GM23248 (cell line): ENCODE data around the gene SLC3A2. TPM values are rescaled to one million over a fixed set of nuclear protein-coding genes. Genes with fewer than 3 reads are reported as not detected.

Source experiments
- DNase-seq: peaks from one replicate; pipeline ENCODE4 v3.0.0-alpha.2; 2015
- H2AFZ ChIP-seq: fragments of 200-600 bp; sonication (generic); 2 replicates; pipeline ENCODE4 v1.6.1; 2016; ENCODE audit warnings: antibody characterized with exemption
- H3F3A ChIP-seq: fragments of 200-600 bp; sonication (generic); 2 replicates; pipeline ENCODE4 v1.6.1; 2016; ENCODE audit warnings: mild to moderate bottlenecking, antibody characterized with exemption, mixed run types; ENCODE audit not compliant: insufficient read depth
- H3K27ac ChIP-seq: fragments of 200-600 bp; sonication (generic); 2 replicates; pipeline ENCODE4 v1.5.1; 2016; ENCODE audit warnings: mild to moderate bottlenecking
- H3K27me3 ChIP-seq: fragments of 200-600 bp; sonication (generic); replicated peaks from 2 replicates; pipeline ENCODE4 v1.6.1; 2016; ENCODE audit warnings: mild to moderate bottlenecking; ENCODE audit not compliant: insufficient read depth
- H3K36me3 ChIP-seq: fragments of 200-600 bp; sonication (generic); 2 replicates; pipeline ENCODE4 v1.6.1; 2016; ENCODE audit warnings: low read depth, mild to moderate bottlenecking
- H3K4me1 ChIP-seq: fragments of 200-600 bp; sonication (generic); 2 replicates; pipeline ENCODE4 v1.6.1; 2016; ENCODE audit warnings: mild to moderate bottlenecking; ENCODE audit not compliant: insufficient read depth
- H3K4me2 ChIP-seq: fragments of 200-600 bp; sonication (generic); one replicate; pipeline ENCODE4 v1.6.1; 2016; ENCODE audit warnings: mild to moderate bottlenecking; ENCODE audit not compliant: unreplicated experiment
- H3K4me3 ChIP-seq: fragments of 200-600 bp; sonication (generic); 2 replicates; pipeline ENCODE4 v1.5.1; 2016; ENCODE audit warnings: mild to moderate bottlenecking
- H3K79me2 ChIP-seq: fragments of 200-600 bp; sonication (generic); 2 replicates; pipeline ENCODE4 v1.6.1; 2016; ENCODE audit warnings: mild to moderate bottlenecking; ENCODE audit not compliant: insufficient read depth
- H3K9ac ChIP-seq: fragments of 200-600 bp; sonication (generic); 2 replicates; pipeline ENCODE4 v1.6.1; 2016; ENCODE audit warnings: mild to moderate bottlenecking
- H3K9me2 ChIP-seq: fragments of 200-600 bp; sonication (generic); 2 replicates; pipeline ENCODE4 v1.6.1; 2016; ENCODE audit warnings: mixed run types, mild to moderate bottlenecking, moderate library complexity; ENCODE audit not compliant: insufficient read depth
- H3K9me3 ChIP-seq: fragments of 200-600 bp; sonication (generic); one replicate; pipeline ENCODE4 v1.6.1; 2017; ENCODE audit warnings: low read depth
- H4K20me1 ChIP-seq: fragments of 200-600 bp; sonication (generic); 2 replicates; pipeline ENCODE4 v1.6.0; 2016; ENCODE audit not compliant: insufficient read depth
- EZH2 ChIP-seq: fragments of 200-600 bp; sonication (generic); IDR thresholded peaks from 2 replicates; pipeline ENCODE4 v1.6.1; 2018; ENCODE audit warnings: antibody characterized with exemption, mild to moderate bottlenecking; ENCODE audit not compliant: insufficient read depth, poor library complexity, severe bottlenecking
- EZH2phosphoT487 ChIP-seq: fragments of 200-600 bp; sonication (generic); IDR thresholded peaks from 2 replicates; pipeline ENCODE4 v1.6.1; 2018; ENCODE audit warnings: antibody characterized with exemption, moderate library complexity, mild to moderate bottlenecking, low read depth; ENCODE audit not compliant: insufficient read depth
- WGBS, 2 experiments: methylation state at CpG; one replicate each; pipeline ENCODE4 v1.1.6; 2015 to 2017; ENCODE audit warnings: low lambda C conversion rate in 2 of 2, low coverage in 1 of 2; ENCODE audit errors: missing lambda C conversion rate in 2 of 2; 5-methylcytosine and 5-hydroxymethylcytosine counted together
- in situ Hi-C: fragments of 300-500 bp; cut with MboI; formaldehyde crosslinking; loops from 2 replicates; pipeline ENCODE4 v1.15.0; 2020
- polyA plus RNA-seq: library from polyadenylated mRNA; unstranded; fragments of >200 nt; fragmentation: Nextera tagmentation; extraction: Ambion mirVana; gene quantifications from 2 replicates; pipeline ENCODE4 v1.2.1, GENCODE V29; 2016
- total RNA-seq: library from RNA; depleted of rRNA; stranded (reverse); fragments of >200 nt; shearing (Covaris generic); gene quantifications from 2 replicates; pipeline ENCODE4 v1.2.3, GENCODE V29; 2014

The SLC3A2 gene
- total and polyA plus RNA-seq, 2 experiments from 2014 or later, result 301 to 310 TPM

- H2AFZ ChIP-seq, result no peak overlapping the region
- TF ChIP-seq EZH2phosphoT487 (no peak), EZH2 (no peak)
- 2% methylated on average over 15 of the region's 15 CpGs for WGBS, 2 experiments
- H3K79me2 ChIP-seq, result peaks cover 50% of the 10 kb centered on the region
- H3K4me1 ChIP-seq, result peaks cover 16% of the 10 kb centered on the region
- peaks cover 51% of the 10 kb centered on the region for H3F3A ChIP-seq
- DNase-seq, result no peak
- peak overlapping the region; percentile 90 for H3K4me3 ChIP-seq
- peak overlapping the region; percentile 92 for H3K9ac ChIP-seq
- H3K27ac ChIP-seq, result peak overlapping the region; percentile 54
- in situ Hi-C loops, result no loop called here
- H3K9me3 ChIP-seq, result no peaks in the 10 kb centered on the region
- peaks cover 38% of the 10 kb centered on the region for H3K36me3 ChIP-seq
- no peaks in the 10 kb centered on the region for H3K27me3 ChIP-seq
- peak overlapping the region; percentile 92 for H3K4me2 ChIP-seq
- H4K20me1 ChIP-seq, result peaks cover 9% of the 10 kb centered on the region
- H3K9me2 ChIP-seq, result no peaks in the 10 kb centered on the region
Measured at GRCh38 chr11:62854825-62855570, 25.7 kb upstream of the SLC3A2 start.

GRCh38 chr11:62855571-62856332 is 24.9 kb upstream of the SLC3A2 start:
- Histone ChIP-seq H3K27ac (peak overlapping the region; percentile 74), H3K4me1 (peaks cover 16% of the 10 kb centered on the region), H3K27me3 (no peaks in the 10 kb centered on the region), H3K4me2 (peak overlapping the region; percentile 92), H3K79me2 (peaks cover 50% of the 10 kb centered on the region), H2AFZ (peak overlapping the region; percentile 93), H3K9me2 (no peaks in the 10 kb centered on the region), H3K4me3 (peak overlapping the region; percentile 90), H3K9me3 (no peaks in the 10 kb centered on the region), H3K36me3 (peaks cover 38% of the 10 kb centered on the region), H3K9ac (peak overlapping the region; percentile 92), H3F3A (peaks cover 45% of the 10 kb centered on the region), H4K20me1 (peaks cover 9% of the 10 kb centered on the region)
- peak; percentile 99 for DNase-seq
- WGBS, 2 experiments, result 2 to 3% methylated on average over 54 of the region's 54 CpGs
- in situ Hi-C loops, result no loop called here
- TF ChIP-seq EZH2phosphoT487, result no peak
- no peak for TF ChIP-seq EZH2

- Histone ChIP-seq H3F3A (peaks cover 40% of the 10 kb centered on the region), H3K4me1 (peaks cover 16% of the 10 kb centered on the region), H3K9me2 (no peaks in the 10 kb centered on the region), H3K79me2 (peaks cover 55% of the 10 kb centered on the region), H3K4me2 (peak overlapping the region; percentile 87), H3K36me3 (peaks cover 37% of the 10 kb centered on the region), H3K27ac (peak overlapping the region; percentile 74), H3K4me3 (peak overlapping the region; percentile 90), H3K27me3 (no peaks in the 10 kb centered on the region), H2AFZ (peak overlapping the region; percentile 93), H3K9me3 (no peaks in the 10 kb centered on the region), H3K9ac (peak overlapping the region; percentile 90), H4K20me1 (peaks cover 9% of the 10 kb centered on the region)
- WGBS, 2 experiments, result 5 to 9% methylated on average over 20 of the region's 20 CpGs
- in situ Hi-C loops, result no loop called here
- peak; percentile 42 for DNase-seq
- TF ChIP-seq EZH2phosphoT487, result no peak
- no peak for TF ChIP-seq EZH2
Measured at GRCh38 chr11:62856333-62856895, 24.3 kb upstream of the SLC3A2 start.

GRCh38 chr11:62857541-62857982 is 23.1 kb upstream of the SLC3A2 start:
- no peak overlapping the region for H3K9ac ChIP-seq
- H3K9me2 ChIP-seq, result no peaks in the 10 kb centered on the region
- peaks cover 53% of the 10 kb centered on the region for H3K79me2 ChIP-seq
- peaks cover 28% of the 10 kb centered on the region for H3F3A ChIP-seq
- H3K4me3 ChIP-seq, result no peak overlapping the region
- H4K20me1 ChIP-seq, result peaks cover 9% of the 10 kb centered on the region
- DNase-seq, result no peak
- no peak for TF ChIP-seq EZH2
- no peak for TF ChIP-seq EZH2phosphoT487
- no peak overlapping the region for H2AFZ ChIP-seq
- in situ Hi-C loops, result no loop called here
- 97 to 98% methylated on average over 2 of the region's 2 CpGs for WGBS, 2 experiments
- no peak overlapping the region for H3K27ac ChIP-seq
- H3K27me3 ChIP-seq, result no peaks in the 10 kb centered on the region
- H3K36me3 ChIP-seq, result peaks cover 26% of the 10 kb centered on the region
- no peak overlapping the region for H3K4me2 ChIP-seq
- H3K4me1 ChIP-seq, result peaks cover 16% of the 10 kb centered on the region
- H3K9me3 ChIP-seq, result no peaks in the 10 kb centered on the region
